ENCODE data around the gene DCTN2.
"Not testable (repeated sequence)": the region's sequence is repeated elsewhere in the genome, so short reads cannot be mapped to it uniquely, and the experiment has no call there.

Gene DCTN2

GRCh38 chr12:57513677-57514076, 33.3 kb downstream of the DCTN2 start:
- DNase-seq: not testable (repeated sequence)

GRCh38 chr12:57513266-57513665, 33.7 kb downstream of the DCTN2 start:
- no peak for DNase-seq

GRCh38 chr12:57512665-57513064, 34.3 kb downstream of the DCTN2 start:
- no peak for DNase-seq

GRCh38 chr12:57511588-57512325, 35.2 kb downstream of the DCTN2 start:
- no peak for DNase-seq

GRCh38 chr12:57511161-57511560, 35.8 kb downstream of the DCTN2 start:
- no peak for DNase-seq

GRCh38 chr12:57507796-57508195, 39.2 kb downstream of the DCTN2 start:
- not testable (repeated sequence) for DNase-seq

- DNase-seq: not testable (repeated sequence)
Measured at GRCh38 chr12:57506541-57506940, 40.5 kb downstream of the DCTN2 start.

- not testable (repeated sequence) for DNase-seq
Measured at GRCh38 chr12:57502311-57502969, 44.6 kb downstream of the DCTN2 start.

GRCh38 chr12:57500213-57500612, 46.8 kb downstream of the DCTN2 start:
- DNase-seq: no peak

GRCh38 chr12:57498571-57498970, 48.4 kb downstream of the DCTN2 start:
- no peak for DNase-seq

GRCh38 chr12:57498132-57498502, 48.9 kb downstream of the DCTN2 start:
- no peak for DNase-seq

GRCh38 chr12:57497223-57498131, 49.5 kb downstream of the DCTN2 start:
- no peak for DNase-seq

GRCh38 chr12:57496822-57497221, 50.2 kb downstream of the DCTN2 start:
- no peak for DNase-seq

- not testable (repeated sequence) for DNase-seq
Measured at GRCh38 chr12:57495051-57495701, 51.8 kb downstream of the DCTN2 start.

GRCh38 chr12:57491393-57492280, 55.4 kb downstream of the DCTN2 start:
- no peak for DNase-seq

- no peak for DNase-seq
Measured at GRCh38 chr12:57490126-57490525, 56.9 kb downstream of the DCTN2 start.

- DNase-seq: no peak
Measured at GRCh38 chr12:57489157-57489641, 57.8 kb downstream of the DCTN2 start.

- no peak for DNase-seq
Measured at GRCh38 chr12:57488402-57489156, 58.4 kb downstream of the DCTN2 start.

GRCh38 chr12:57487597-57488401, 59.2 kb downstream of the DCTN2 start, which contains the start of gene MARS1:
Gene MARS1, plus strand, starts transcription at chr12:57488068. Its CDS starts 23 bp downstream, at chr12:57488091.
- peak; percentile 91 for DNase-seq

- no peak for DNase-seq
Measured at GRCh38 chr12:57487055-57487596, 59.9 kb downstream of the DCTN2 start.

Data from stimulated activated CD4-positive, alpha-beta T cell treated with anti-CD3 and anti-CD28 coated beads, Interleukin-4, amount 100 ng/mL, for 1 hour (primary cell).